ENCODE data around the gene VPS8. TPM values are rescaled to one million over a fixed set of nuclear protein-coding genes. Genes with fewer than 3 reads are reported as not detected.

Gene VPS8
- total RNA-seq, 1 experiment from 2014 or later, result 37.6 TPM

- TF ChIP-seq CTCF (IDR thresholded peaks at IDR 0.05 in 2 of 3, conservative IDR thresholded peaks at IDR 0.05 in 1 of 3; ENCODE audit: borderline replicate concordance in 1 of 3, insufficient read depth in 1 of 3, low read depth in 2 of 3, low read length in 2 of 3) (no peak), SRF (IDR thresholded peaks at IDR 0.05; ENCODE audit: low read depth) (no peak), ZBTB33 (IDR thresholded peaks at IDR 0.05; ENCODE audit: extremely low read depth, insufficient replicate concordance, low read length) (no peak), FOSL1 (IDR thresholded peaks at IDR 0.05; ENCODE audit: low read depth) (no peak)
These were observed 140.7 kb downstream of the VPS8 start (continued) for GRCh38 chr3:184952671-184953070.

- H3K27ac ChIP-seq (ENCODE audit: low read depth, low read length), result no peak overlapping the region
- CTCF ChIA-PET, result no interaction called here
- no peaks in the 10 kb centered on the region for H3K79me2 ChIP-seq (ENCODE audit: insufficient read depth, low read length)
- no peaks in the 10 kb centered on the region for H3K4me1 ChIP-seq (ENCODE audit: control insufficient read depth in 1 of 2, insufficient read depth in 2 of 2, low read length in 2 of 2)
- no peaks in the 10 kb centered on the region for H4K20me1 ChIP-seq (ENCODE audit: insufficient read depth)
- POLR2A ChIA-PET, result no interaction called here
- peaks cover 0 to 7% of the 10 kb centered on the region in 2 experiments; a peak in 2 of 4 replicates for H3K36me3 ChIP-seq (ENCODE audit: control insufficient read depth in 1 of 2, insufficient read depth in 2 of 2, low read length in 2 of 2)
- no peak overlapping the region for H3K9ac ChIP-seq (ENCODE audit: low read length)
- ATAC-seq (no peak), DNase-seq (ENCODE audit: low read depth, low spot score) (no peak)
- no peak overlapping the region for H2AFZ ChIP-seq (ENCODE audit: low read depth, low read length, poor library complexity, severe bottlenecking)
- H3K4me3 ChIP-seq (replicated peaks in 1 of 2; ENCODE audit: low read depth in 1 of 2, low read length in 2 of 2), result no peak overlapping the region
- intact Hi-C loops (cut with micrococcal nuclease), result no loop called here
- H3K4me2 ChIP-seq (ENCODE audit: low read length), result no peak overlapping the region
- no TSS peak for BruUV-seq (replicated peaks)
- RAD21 ChIA-PET (ENCODE audit: low non-redundant PET in 1 of 2, low total read pairs in 2 of 2, uncharacterized antibody in 2 of 2, unreplicated experiment in 2 of 2), result no interaction called here
- H3K9me3 ChIP-seq (ENCODE audit: control insufficient read depth in 1 of 2, insufficient read depth in 1 of 2, low read depth in 1 of 2, low read length in 2 of 2), result no peaks in the 10 kb centered on the region
- H3K27me3 ChIP-seq (ENCODE audit: insufficient read depth, low read length), result no peaks in the 10 kb centered on the region
- H3K9me2 ChIP-seq (ENCODE audit: insufficient read depth), result no peaks in the 10 kb centered on the region
- TF ChIP-seq MAX (IDR thresholded peaks at IDR 0.05) (no peak), ZFX (IDR thresholded peaks at IDR 0.05) (no peak), TCF7L2 (IDR thresholded peaks at IDR 0.05; ENCODE audit: borderline replicate concordance, extremely low read depth, insufficient read depth, insufficient read length) (no peak), CBX3 (IDR thresholded peaks at IDR 0.05; ENCODE audit: low read depth) (no peak), JUND (IDR thresholded peaks at IDR 0.05) (no peak), CEBPB (IDR thresholded peaks at IDR 0.05; ENCODE audit: low read depth) (no peak), RAD21 (IDR thresholded peaks at IDR 0.05; ENCODE audit: low read depth) (no peak), REST (IDR thresholded peaks at IDR 0.05; ENCODE audit: low read depth) (no peak), EZH2phosphoT487 (IDR thresholded peaks at IDR 0.05; ENCODE audit: borderline replicate concordance) (no peak), CTCF (IDR thresholded peaks at IDR 0.05 in 2 of 3, conservative IDR thresholded peaks at IDR 0.05 in 1 of 3; ENCODE audit: borderline replicate concordance in 1 of 3, insufficient read depth in 1 of 3, low read depth in 2 of 3, low read length in 2 of 3) (no peak), EGR1 (IDR thresholded peaks at IDR 0.05; ENCODE audit: low read depth) (no peak), YY1 (IDR thresholded peaks at IDR 0.05; ENCODE audit: extremely low read depth, insufficient replicate concordance, low read depth, low read length) (no peak)
These were observed 141.4 kb downstream of the VPS8 start for GRCh38 chr3:184953401-184953800.

Data from HCT116 (cell line).